ENCODE measurements around the gene MSX2. TPM values are rescaled to one million over a fixed set of nuclear protein-coding genes. Genes with fewer than 3 reads are reported as not detected.

Gene MSX2
- total RNA-seq, 1 donor from 2014 or later, result not detected

- ATAC-seq (no peak), DNase-seq (ENCODE audit: low spot score) (no peak)
Observed at GRCh38 chr5:174765540-174765939, 41.2 kb downstream of the MSX2 start.

GRCh38 chr5:174767670-174768069 lies 43.3 kb downstream of the MSX2 start:
- DNase-seq (ENCODE audit: low spot score), result no peak
- no peak for ATAC-seq

GRCh38 chr5:174769005-174769404 lies 44.6 kb downstream of the MSX2 start:
- ATAC-seq, result no peak
- DNase-seq (ENCODE audit: low spot score), result no peak

- DNase-seq (ENCODE audit: low spot score) (no peak), ATAC-seq (no peak)
Observed at GRCh38 chr5:174773371-174773770, 49.0 kb downstream of the MSX2 start.

GRCh38 chr5:174775081-174775480 lies 50.7 kb downstream of the MSX2 start:
- DNase-seq (ENCODE audit: low spot score), result no peak

GRCh38 chr5:174777111-174777510 lies 52.7 kb downstream of the MSX2 start:
- no peak for ATAC-seq
- DNase-seq (ENCODE audit: low spot score), result no peak

More at GRCh38 chr5:174775081-174775480, 50.7 kb downstream of the MSX2 start:
- ATAC-seq, result no peak

GRCh38 chr5:174777583-174777982 lies 53.2 kb downstream of the MSX2 start:
- ATAC-seq (no peak), DNase-seq (ENCODE audit: low spot score) (no peak)

Measured in left lobe of liver (tissue), 2 donors.